Suprapubic skin (tissue), 3 donors: ENCODE data around the gene CST11.

Source experiments
- CTCF ChIP-seq, 2 donors: fragments of 200-600 bp in 1 of 2; fragments of 450-650 bp in 1 of 2; sonication (generic) in 1 of 2; IDR thresholded peaks; one replicate each; pipeline ENCODE4 v1.5.1; 2016 to 2019; ENCODE audit warnings: antibody characterized with exemption in 2 of 2, mild to moderate bottlenecking in 1 of 2, moderate library complexity in 1 of 2
- EP300 ChIP-seq: sonication (generic); formaldehyde crosslinking; IDR thresholded peaks from one replicate; pipeline ENCODE4 v1.6.1; 2017; ENCODE audit warnings: antibody characterized with exemption
- POLR2A ChIP-seq, 2 donors: fragments of 450-650 bp; IDR thresholded peaks; one replicate each; pipeline ENCODE4 v1.6.1; 2017; ENCODE audit warnings: antibody characterized with exemption in 2 of 2, mild to moderate bottlenecking in 2 of 2, moderate library complexity in 2 of 2

GRCh38 chr20:23412026-23412425, 40.6 kb downstream of the CST11 start:
- no peak for TF ChIP-seq CTCF (IDR thresholded peaks at IDR 0.05)
- TF ChIP-seq POLR2A (IDR thresholded peaks at IDR 0.05): no peak
- no peak for TF ChIP-seq EP300
